ENCODE data around the gene RGS9. TPM values are rescaled to one million over a fixed set of nuclear protein-coding genes. Genes with fewer than 3 reads are reported as not detected.
A peak's percentile ranks its signal among the peaks of the same experiment; 100 is the strongest.
"Not testable (repeated sequence)": the region's sequence is repeated elsewhere in the genome, so short reads cannot be mapped to it uniquely, and the experiment has no call there.

The RGS9 gene
- total RNA-seq: 0.19 and 1.2 TPM in 2 replicates

- peak; percentile 77 for DNase-seq
These were observed at the start of gene RGS9 for GRCh38 chr17:65137021-65137939. TSS of gene RGS9 (plus strand) at chr17:65137370. CDS start at chr17:65137541, 171 bp downstream.

- no peak for DNase-seq
These were observed 48.4 kb upstream of the RGS9 start for GRCh38 chr17:65088621-65089360.

GRCh38 chr17:65092262-65092661 lies 44.9 kb upstream of the RGS9 start:
- DNase-seq: no peak

- not testable (repeated sequence) for DNase-seq
These were observed 44.3 kb upstream of the RGS9 start for GRCh38 chr17:65092721-65093356.

- DNase-seq: peak; percentile 23
These were observed 43.2 kb upstream of the RGS9 start for GRCh38 chr17:65093930-65094329.

GRCh38 chr17:65095465-65095864 lies 41.7 kb upstream of the RGS9 start:
- DNase-seq: no peak

- DNase-seq: not testable (repeated sequence)
These were observed 40.8 kb upstream of the RGS9 start for GRCh38 chr17:65096382-65096781.

- no peak for DNase-seq
These were observed 40.1 kb upstream of the RGS9 start for GRCh38 chr17:65097110-65097509.

- DNase-seq: no peak
These were observed 37.7 kb upstream of the RGS9 start for GRCh38 chr17:65099475-65099874.

GRCh38 chr17:65099941-65100315 lies 37.2 kb upstream of the RGS9 start:
- DNase-seq: no peak

- DNase-seq: peak; percentile 80
These were observed 36.6 kb upstream of the RGS9 start for GRCh38 chr17:65100316-65101140.

- DNase-seq: no peak
These were observed 35.8 kb upstream of the RGS9 start for GRCh38 chr17:65101371-65101770.

- no peak for DNase-seq
These were observed 34.9 kb upstream of the RGS9 start for GRCh38 chr17:65102235-65102634.

GRCh38 chr17:65102788-65103187 lies 34.4 kb upstream of the RGS9 start:
- no peak for DNase-seq

- DNase-seq: no peak
These were observed 33.7 kb upstream of the RGS9 start for GRCh38 chr17:65103431-65103830.

- DNase-seq: peak; percentile 66
These were observed 33.3 kb upstream of the RGS9 start for GRCh38 chr17:65103896-65104295.

GRCh38 chr17:65104541-65104940 lies 32.6 kb upstream of the RGS9 start:
- DNase-seq: no peak

GRCh38 chr17:65104973-65105372 lies 32.2 kb upstream of the RGS9 start:
- DNase-seq: no peak

- DNase-seq: no peak
These were observed 29.0 kb upstream of the RGS9 start for GRCh38 chr17:65108152-65108551.

- no peak for DNase-seq
These were observed 27.6 kb upstream of the RGS9 start for GRCh38 chr17:65109543-65109942.

GRCh38 chr17:65109990-65110680 lies 27.0 kb upstream of the RGS9 start:
- DNase-seq: no peak

GRCh38 chr17:65115839-65116238 lies 21.3 kb upstream of the RGS9 start:
- DNase-seq: peak; percentile 42

Data from dermis blood vessel endothelial cell (primary cell).